ENCODE measurements around the gene MEGF11.
"Not testable (repeated sequence)": the region's sequence is repeated elsewhere in the genome, so short reads cannot be mapped to it uniquely, and the experiment has no call there.

The MEGF11 gene

GRCh38 chr15:65980824-65981456, 272.6 kb downstream of the MEGF11 start:
- peak; percentile 34 for DNase-seq (ENCODE audit: low read depth)
- H3K4me3 ChIP-seq (ENCODE audit: low read length), result no peak overlapping the region
- peak; percentile 88 for TF ChIP-seq CTCF (conservative IDR thresholded peaks at IDR 0.05; ENCODE audit: low read depth, low read length)

DNA sequence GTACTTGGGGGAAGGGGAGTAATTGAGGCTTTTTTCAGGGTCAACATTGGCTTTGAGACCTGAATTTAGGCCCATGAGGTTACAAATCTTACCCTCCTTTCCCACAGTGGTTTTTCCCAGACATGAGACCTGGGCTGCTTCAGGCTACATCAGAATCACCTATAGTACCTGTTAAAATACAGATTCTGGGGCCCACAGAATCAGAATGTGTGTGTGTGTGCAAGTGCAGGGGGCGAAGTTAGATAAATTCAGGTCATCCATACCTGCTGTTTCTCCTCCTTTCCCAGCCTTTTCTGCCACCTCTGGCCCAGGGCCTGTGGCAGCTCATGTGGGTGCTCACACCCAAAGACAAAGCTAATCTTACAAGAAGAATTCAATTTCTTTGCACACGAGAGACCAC, 273.7 kb downstream of the MEGF11 start:
- TF ChIP-seq CTCF (conservative IDR thresholded peaks at IDR 0.05; ENCODE audit: low read depth, low read length), result no peak
- no peak for DNase-seq (ENCODE audit: low read depth)
- H3K4me3 ChIP-seq (ENCODE audit: low read length), result no peak overlapping the region

- no peak for DNase-seq (ENCODE audit: low read depth)
- H3K4me3 ChIP-seq (ENCODE audit: low read length), result no peak overlapping the region
- TF ChIP-seq CTCF (conservative IDR thresholded peaks at IDR 0.05; ENCODE audit: low read depth, low read length), result no peak
Measured at GRCh38 chr15:65979316-65979715, 274.2 kb downstream of the MEGF11 start.

- DNase-seq (ENCODE audit: low read depth), result no peak
- TF ChIP-seq CTCF (conservative IDR thresholded peaks at IDR 0.05; ENCODE audit: low read depth, low read length), result no peak
- H3K4me3 ChIP-seq (ENCODE audit: low read length), result no peak overlapping the region
Measured at GRCh38 chr15:65978110-65978509, 275.4 kb downstream of the MEGF11 start.

- H3K4me3 ChIP-seq (ENCODE audit: low read length), result not testable (repeated sequence)
Measured at GRCh38 chr15:65976196-65976595, 277.4 kb downstream of the MEGF11 start.

DNA sequence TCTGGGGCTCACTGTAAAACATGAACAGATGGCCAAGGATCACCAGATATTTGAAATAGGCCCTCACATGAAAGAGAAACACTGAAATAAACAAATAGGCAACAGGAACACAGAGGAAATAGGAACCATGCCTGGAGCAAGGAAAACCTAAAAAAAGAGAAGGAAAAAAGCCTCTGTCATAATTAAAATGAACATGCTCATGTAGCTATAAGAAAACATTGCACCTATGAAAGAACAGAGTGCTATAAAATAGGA, 281.9 kb downstream of the MEGF11 start:
- DNase-seq (ENCODE audit: low read depth), result no peak
- H3K4me3 ChIP-seq (ENCODE audit: low read length), result no peak overlapping the region
- TF ChIP-seq CTCF (conservative IDR thresholded peaks at IDR 0.05; ENCODE audit: low read depth, low read length), result no peak

More at GRCh38 chr15:65976196-65976595, 277.4 kb downstream of the MEGF11 start:
- DNase-seq (ENCODE audit: low read depth), result not testable (repeated sequence)

DNA sequence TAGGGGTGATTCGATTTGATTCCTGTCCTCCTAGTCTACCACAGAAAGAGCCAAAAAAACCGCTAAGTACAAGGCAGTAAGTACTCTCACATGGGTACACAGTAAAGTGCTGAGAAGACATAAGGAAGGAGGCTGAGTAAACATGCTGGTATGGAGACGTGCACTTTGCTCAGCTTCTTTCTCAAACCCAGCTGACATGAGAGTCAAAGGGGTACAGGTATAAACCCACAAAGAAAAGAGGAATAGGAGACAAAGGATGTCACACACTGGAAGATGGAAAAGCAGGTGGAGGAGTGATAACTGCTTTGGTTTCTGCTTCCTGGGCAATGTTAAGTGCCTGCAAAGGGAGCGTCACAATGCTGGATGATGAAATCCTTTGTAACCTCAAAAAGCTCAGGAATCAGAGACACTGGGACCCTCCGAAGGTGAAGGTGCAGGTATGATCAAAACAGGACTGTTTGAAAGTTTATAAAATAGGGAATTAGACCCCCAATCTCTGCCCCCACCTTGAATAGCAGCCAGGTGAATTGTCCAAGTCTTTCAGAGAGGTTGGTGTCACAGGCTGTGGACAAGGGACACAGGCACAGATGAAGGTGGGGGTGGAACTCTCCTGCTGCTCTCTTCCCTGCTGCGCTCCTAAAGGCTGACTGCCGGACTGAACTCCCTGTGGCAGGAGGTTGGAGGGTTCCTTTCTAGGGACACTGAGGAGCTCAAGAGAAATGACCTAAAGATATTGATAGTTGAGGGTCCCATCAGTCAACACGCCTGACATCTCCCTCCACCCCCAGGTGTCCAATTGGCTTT, 282.4 kb downstream of the MEGF11 start:
- H3K4me3 ChIP-seq (ENCODE audit: low read length), result no peak overlapping the region
- DNase-seq (ENCODE audit: low read depth), result no peak
- TF ChIP-seq CTCF (conservative IDR thresholded peaks at IDR 0.05; ENCODE audit: low read depth, low read length), result no peak

Measured in retinal pigment epithelial cell (primary cell).